Motor neuron (in vitro differentiated cells): ENCODE measurements around the gene SLC28A2. TPM values are rescaled to one million over a fixed set of nuclear protein-coding genes. Genes with fewer than 3 reads are reported as not detected.

ENCODE experiments used
- ATAC-seq, 8 experiments: fragments of 200-7000 bp; cut with Tn5 transposase; replicated peaks in 6 of 8; 2 replicates each; pipeline ENCODE4 v1.8.0; 2021; ENCODE audit warnings: mild to moderate bottlenecking in 8 of 8, moderate library complexity in 8 of 8
- H3K27ac ChIP-seq, 2 donors: fragments of 250-450 bp; sonication (Bioruptor Pico); 2 replicates each; pipeline ENCODE4 v1.9.0; 2021; ENCODE audit warnings: antibody characterized with exemption in 2 of 2, mild to moderate bottlenecking in 2 of 2, moderate library complexity in 1 of 2
- H3K4me1 ChIP-seq, 2 donors: fragments of 250-450 bp; sonication (Bioruptor Pico); replicated peaks in 1 of 2; 2 replicates each; pipeline ENCODE4 v1.6.1; 2021; ENCODE audit warnings: antibody characterized with exemption in 2 of 2, mild to moderate bottlenecking in 2 of 2, moderate library complexity in 1 of 2
- H3K4me3 ChIP-seq, 5 donors: fragments of 250-450 bp; sonication (Bioruptor Pico); 2 replicates each; pipeline ENCODE4 v1.9.0; 2021; ENCODE audit warnings: antibody characterized with exemption in 5 of 5, mild to moderate bottlenecking in 5 of 5, moderate library complexity in 4 of 5
- WGBS, 10 experiments: fragments of 450-650 bp; shearing (Covaris generic); methylation state at CpG; one replicate each; pipeline ENCODE4 v1.0.0; 2022; 5-methylcytosine and 5-hydroxymethylcytosine counted together
- in situ Hi-C, 9 experiments: fragments of 400-800 bp; cut with MboI; loops; one replicate each; pipeline ENCODE4 v1.15.0; 2021; ENCODE audit warnings: low sequenced_read_pairs in 9 of 9, low pct_unique_long_range_greater_than_20kb in 2 of 9; ENCODE audit not compliant: unreplicated experiment in 9 of 9
- total RNA-seq, 8 experiments: library from RNA; unstranded; fragments of 300-600 nt; gene quantifications; 2 replicates each; pipeline versions ENCODE4 v1.2.3 to v1.2.4, GENCODE V29; 2022

Gene SLC28A2
- total RNA-seq, 8 experiments from 2014 or later: 0.04 to 1.5 (median 0.44) TPM

- in situ Hi-C loops: no loop called here
- peak in 3 of 8 experiments; percentile 30 to 95 (median 78) for ATAC-seq
- Histone ChIP-seq H3K27ac (no peak overlapping the region), H3K4me1 (no peaks in the 10 kb centered on the region), H3K4me3 (no peak overlapping the region)
- WGBS, 10 experiments: 6 to 96% (median 86%) methylated on average over 2 to 11 of the region's 13 CpGs; no CpG with 5 or more reads in 4 of the 10 experiments
These were observed 62.9 kb downstream of the SLC28A2 start for GRCh38 chr15:45314960-45315359.

DNA sequence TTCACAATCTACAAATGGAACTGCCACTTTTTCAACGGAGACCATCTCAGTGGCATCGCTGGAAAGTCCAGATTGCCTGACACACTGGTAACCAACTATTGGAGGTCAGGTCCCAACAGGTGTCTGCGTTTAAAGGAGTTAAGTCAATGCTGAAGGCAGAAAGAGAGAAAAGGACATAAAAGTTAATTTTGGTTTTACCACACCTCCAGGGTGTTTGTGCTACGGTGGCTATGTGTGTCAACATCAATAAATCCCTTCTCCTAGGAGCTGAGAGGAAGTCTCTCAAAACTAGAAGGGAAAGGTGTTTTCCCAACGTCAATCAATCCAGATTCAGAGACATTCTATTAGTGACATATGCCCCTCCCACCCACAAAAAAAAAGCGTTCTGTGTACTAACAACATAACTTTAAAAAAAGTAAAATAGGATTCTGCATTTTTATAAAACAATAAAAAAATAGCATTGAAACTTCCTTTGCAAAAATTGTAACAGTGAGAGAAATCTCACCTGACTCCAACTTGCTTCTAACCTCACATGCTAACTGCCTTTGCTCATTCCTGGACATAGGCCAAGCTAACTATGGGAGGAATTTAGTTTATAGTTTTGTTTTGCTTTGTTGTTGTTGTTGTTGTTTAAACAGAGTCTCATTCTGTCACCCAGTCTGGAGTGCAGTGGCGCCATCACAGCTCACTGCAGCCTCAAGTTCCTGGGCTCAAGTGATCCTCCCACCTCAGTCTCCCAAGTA lies 67.6 kb downstream of the SLC28A2 start:
- no peak for ATAC-seq
- Histone ChIP-seq H3K4me1 (no peaks in the 10 kb centered on the region), H3K27ac (no peak overlapping the region), H3K4me3 (no peak overlapping the region)
- in situ Hi-C loops: no loop called here
- 25 to 96% (median 71%) methylated on average over 1 to 7 of the region's 7 CpGs; no CpG with 5 or more reads in 1 of the 10 experiments for WGBS, 10 experiments

DNA sequence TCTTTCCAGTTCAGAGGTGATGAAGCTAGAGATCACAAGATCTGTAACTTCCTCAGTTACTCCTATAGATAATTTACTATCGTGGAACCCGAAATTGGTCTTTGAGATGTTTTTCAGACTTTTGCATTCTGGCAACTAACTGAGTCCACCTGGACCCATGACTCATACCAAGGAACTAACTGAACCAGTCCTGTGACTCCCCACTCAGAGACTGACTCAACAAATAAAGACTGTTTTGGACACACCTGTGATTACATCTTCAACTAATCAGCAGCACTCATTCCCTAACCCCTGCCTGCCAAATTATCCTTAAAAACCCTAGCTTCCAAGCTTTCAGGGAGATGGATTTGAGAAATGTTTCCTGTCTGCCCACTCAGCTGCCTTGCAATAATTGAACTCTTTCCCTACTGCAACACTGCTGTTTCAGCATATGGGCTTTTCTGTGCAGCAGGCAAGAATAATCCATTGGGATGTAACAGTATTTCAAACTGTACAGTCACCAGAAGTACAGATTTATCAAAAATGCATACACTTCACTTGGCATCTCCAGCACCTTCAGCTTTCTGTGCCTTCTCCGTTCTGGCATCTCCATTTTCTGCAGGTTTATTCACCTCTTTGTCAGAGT lies 68.7 kb downstream of the SLC28A2 start:
- ATAC-seq: no peak
- in situ Hi-C loops: no loop called here
- 0 to 100% (median 64%) methylated on average over 1 to 3 of the region's 3 CpGs; no CpG with 5 or more reads in 2 of the 10 experiments for WGBS, 10 experiments

DNA sequence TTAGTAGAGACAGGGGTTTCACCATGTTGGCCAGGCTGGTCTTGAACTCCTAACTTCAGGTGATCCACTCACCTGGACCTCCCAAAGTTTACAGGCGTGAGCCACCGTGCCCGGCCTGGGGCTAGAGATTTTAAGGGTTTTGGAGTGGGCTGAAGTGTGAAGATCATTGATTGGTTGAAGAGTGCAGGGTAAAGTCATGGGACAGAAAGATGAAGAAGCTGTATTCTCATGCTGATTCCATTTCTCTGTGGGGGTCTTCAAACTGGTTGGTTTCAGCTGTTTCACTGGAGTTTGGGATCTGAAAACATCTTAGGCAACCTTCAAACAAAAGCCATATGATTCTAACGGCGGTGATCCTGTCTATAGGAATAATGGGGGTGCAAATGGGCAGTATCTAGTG lies 74.2 kb downstream of the SLC28A2 start:
- peaks cover 13 to 25% of the 10 kb centered on the region in 2 donors for H3K4me1 ChIP-seq
- WGBS, 10 experiments: 0 to 40% (median 19%) methylated on average over 1 to 5 of the region's 5 CpGs; no CpG with 5 or more reads in 4 of the 10 experiments
- in situ Hi-C loops: no loop called here
- H3K4me3 ChIP-seq: no peak overlapping the region
- peak overlapping the region; percentile 58 to 78 for H3K27ac ChIP-seq
- ATAC-seq: peak in 2 of 8 experiments; percentile 20 to 46

More for the DNA sequence above, 68.7 kb downstream of the SLC28A2 start:
- Histone ChIP-seq H3K27ac (no peak overlapping the region), H3K4me3 (no peak overlapping the region), H3K4me1 (no peaks in the 10 kb centered on the region)

- ATAC-seq: peak; percentile 89 to 100 (median 97)
- in situ Hi-C loops: no loop called here
- H3K27ac ChIP-seq: peak overlapping the region; percentile 58 to 78
These were observed 74.7 kb downstream of the SLC28A2 start for GRCh38 chr15:45326741-45327140.

More at GRCh38 chr15:45326741-45327140, 74.7 kb downstream of the SLC28A2 start:
- Histone ChIP-seq H3K4me1 (peaks cover 13 to 25% of the 10 kb centered on the region in 2 donors), H3K4me3 (no peak overlapping the region)
- 0 to 48% (median 13%) methylated on average over 1 to 7 of the region's 7 CpGs; no CpG with 5 or more reads in 1 of the 10 experiments for WGBS, 10 experiments

Other genes with a start within 250 kb of the SLC28A2 start
- gene SORD, start 229.0 kb upstream of the SLC28A2 start, total RNA-seq: 10 to 100 TPM in 4 of 8 experiments, 1 to 10 TPM in 4; 3.5 to 24.5 (median 10.5) TPM
- gene DUOX2, start 138.1 kb upstream of the SLC28A2 start, total RNA-seq: 1 to 10 TPM in 1 of 8 experiments, under 1 TPM in 6, not detected in 1; under 0.01 to 1.4 (median 0.49) TPM
- under 1 TPM in 4 of 8 experiments, not detected in 4; 0.05 to 0.85 (median 0.33) TPM for gene DUOXA2, start 137.9 kb upstream of the SLC28A2 start, total RNA-seq
- 1 to 10 TPM in 2 of 8 experiments, under 1 TPM in 4, not detected in 2; 0.05 to 3.3 (median 0.48) TPM for gene DUOXA1, start 122.4 kb upstream of the SLC28A2 start, total RNA-seq
- gene DUOX1, start 122.2 kb upstream of the SLC28A2 start, total RNA-seq: 1 to 10 TPM in 7 of 8 experiments, under 1 TPM in 1; 0.72 to 3.0 (median 1.4) TPM
- 10 to 100 TPM in 5 of 8 experiments, 1 to 10 TPM in 3; 1.0 to 38.7 (median 25.3) TPM for gene SHF, start 64.3 kb upstream of the SLC28A2 start, total RNA-seq
- 10 to 100 TPM in 6 of 8 experiments, 1 to 10 TPM in 2; 1.4 to 69.2 (median 16.3) TPM for gene GATM, start 126.3 kb downstream of the SLC28A2 start, total RNA-seq